GM19023 (cell line): ENCODE data around the gene TMEM135.

Experiments used
- ATAC-seq: cut with Tn5 transposase; IDR thresholded peaks from one replicate; pipeline ENCODE4 v1.9.1; 2021; ENCODE audit warnings: mild to moderate bottlenecking, moderate library complexity; ENCODE audit not compliant: unreplicated experiment

The TMEM135 gene

DNA sequence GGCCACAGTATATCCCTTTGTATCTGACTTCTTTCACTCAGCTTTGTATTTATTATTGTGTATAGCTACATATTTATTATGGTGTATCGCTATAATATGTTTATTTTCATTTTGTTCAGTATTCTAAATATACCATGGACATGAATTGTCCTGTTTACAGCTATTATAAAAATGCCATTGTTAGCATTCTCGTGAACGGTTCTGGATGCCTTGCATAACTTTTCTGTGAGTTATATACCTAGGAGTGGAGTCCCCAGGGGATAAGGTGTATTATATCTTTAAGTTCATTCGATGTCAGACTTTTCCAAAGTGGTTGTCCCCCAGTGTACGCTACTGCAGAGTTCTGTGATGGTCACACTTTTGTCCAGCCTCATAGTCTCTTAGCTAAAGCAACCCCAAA lies 301.7 kb downstream of the TMEM135 start:
- ATAC-seq: no peak

DNA sequence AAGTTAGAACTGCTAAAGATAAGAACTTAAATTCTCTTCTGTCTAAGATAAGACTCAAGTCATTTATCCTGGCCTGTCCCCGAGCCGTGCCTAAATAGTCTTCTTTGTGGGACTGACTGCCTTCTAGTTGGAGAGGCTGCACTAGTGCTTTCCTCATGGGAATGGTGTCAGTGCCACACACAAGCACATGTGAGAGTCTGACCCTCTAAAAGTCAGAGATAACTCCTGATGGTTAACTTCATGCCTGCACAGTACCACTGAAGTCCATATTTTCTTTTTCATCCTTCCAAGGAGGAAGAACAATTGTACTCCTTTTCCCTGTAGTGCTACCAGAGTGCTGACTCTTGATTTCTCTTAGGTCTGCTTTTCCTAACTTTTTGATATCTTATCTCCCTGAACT lies 309.7 kb downstream of the TMEM135 start:
- no peak for ATAC-seq

DNA sequence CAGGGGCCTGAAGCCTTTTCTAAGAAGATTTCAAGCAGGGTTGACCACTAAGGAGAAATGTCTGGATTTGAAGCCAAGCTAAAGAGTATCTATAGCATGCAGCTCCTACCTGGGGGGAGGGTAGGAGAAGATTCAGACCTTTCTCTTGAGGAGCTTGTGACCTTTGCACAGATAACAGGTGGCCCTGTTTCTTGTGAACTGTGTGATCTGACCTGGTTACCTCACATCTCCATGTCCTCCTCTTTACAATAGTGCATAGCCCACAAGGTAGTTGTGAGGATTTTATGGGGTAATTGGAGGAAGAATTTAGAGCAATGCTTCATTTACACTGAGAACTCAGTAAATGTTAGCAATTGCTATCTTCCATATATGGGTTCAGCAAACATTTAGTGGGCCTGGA lies 310.1 kb downstream of the TMEM135 start:
- no peak for ATAC-seq

DNA sequence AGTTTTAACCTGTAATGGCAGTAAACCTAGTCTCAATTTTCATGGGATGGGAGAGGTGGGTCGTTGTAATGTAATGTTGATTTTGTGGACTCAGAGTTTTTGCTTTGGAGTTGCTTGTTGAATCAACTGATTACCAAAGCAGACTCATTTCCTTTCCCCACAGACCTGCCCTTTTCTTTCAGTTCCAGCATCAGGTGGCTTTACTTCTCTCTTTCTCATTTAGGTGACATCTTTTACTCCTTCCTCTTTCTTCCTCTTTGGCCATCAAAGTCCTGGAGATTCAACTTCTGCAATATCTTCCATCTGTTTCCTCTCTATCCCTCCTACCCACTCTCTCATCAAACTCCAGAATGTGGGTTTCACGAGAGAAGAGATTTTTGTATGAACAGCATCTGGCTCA lies 313.9 kb downstream of the TMEM135 start:
- ATAC-seq: no peak

DNA sequence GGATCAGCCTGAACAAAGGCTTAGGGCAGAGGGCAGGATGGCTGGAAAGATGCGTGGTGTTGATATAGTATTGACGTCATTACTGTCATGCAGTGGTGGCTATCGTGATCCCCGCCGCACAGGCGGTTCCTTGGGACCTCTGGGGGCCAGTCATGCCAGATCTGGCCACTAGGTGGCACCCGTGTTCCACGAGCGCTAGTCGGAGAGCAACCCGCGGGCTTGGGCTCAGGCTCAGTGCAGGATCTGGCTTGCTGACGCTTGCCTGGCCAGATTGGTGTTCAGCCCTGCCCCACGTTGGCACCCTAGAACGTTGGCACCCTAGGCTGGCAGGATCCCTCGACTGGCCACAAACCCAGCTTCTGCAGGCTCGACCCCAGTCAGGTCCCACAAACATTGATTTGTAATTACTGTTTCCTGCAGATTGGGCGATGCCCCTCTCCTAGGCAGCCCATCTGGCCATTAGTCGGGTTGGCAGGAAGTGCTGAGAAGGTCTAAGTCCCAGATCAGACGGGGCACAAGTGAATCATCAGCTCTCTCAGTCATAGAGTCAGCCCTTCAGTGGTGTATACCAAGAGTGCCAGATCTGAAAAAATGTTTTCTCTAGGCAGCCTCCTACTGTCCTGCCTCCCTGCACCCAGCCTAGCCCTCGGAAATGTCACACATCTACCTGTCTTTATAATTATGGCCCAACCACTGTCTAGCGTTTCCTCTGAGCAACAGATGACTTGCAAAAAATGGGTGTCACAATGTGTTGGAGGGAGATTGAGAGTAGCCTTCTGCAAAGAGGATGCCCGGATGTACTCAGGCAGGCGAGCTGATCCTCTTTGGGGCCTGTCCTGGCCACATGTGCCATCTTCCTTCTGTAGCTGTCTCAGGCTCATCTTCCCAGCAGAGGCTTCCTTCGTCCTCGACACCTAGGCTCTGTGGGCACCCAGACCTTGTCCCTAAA lies 315.3 kb downstream of the TMEM135 start:
- ATAC-seq: peak; percentile 96

DNA sequence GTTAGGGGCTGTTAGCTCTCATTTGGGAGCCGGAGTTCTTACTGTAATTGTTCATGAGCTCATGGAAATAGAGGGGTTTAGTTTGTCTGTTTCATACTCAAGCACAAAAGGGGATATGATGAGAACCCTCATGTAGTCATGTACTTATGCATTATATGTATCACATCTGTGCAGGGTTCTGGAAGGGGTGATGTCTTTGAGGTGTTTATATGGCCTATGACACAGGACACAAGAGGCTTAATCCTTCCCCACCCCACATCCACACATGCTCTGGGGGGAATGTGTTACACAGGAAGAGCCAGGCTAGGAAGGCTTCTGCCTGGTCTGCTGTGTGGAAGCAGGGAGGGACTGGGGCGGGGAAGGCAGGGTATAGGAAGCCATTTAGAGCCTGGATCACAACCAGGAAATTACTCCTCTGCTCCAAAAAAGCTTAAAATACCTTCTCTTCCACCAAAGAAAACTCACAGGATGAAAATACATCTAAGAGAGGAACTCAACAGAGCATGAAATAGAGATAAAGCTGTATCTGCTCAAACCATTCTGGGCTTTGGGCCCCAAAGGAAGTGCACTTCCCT lies 316.1 kb downstream of the TMEM135 start:
- ATAC-seq: no peak

DNA sequence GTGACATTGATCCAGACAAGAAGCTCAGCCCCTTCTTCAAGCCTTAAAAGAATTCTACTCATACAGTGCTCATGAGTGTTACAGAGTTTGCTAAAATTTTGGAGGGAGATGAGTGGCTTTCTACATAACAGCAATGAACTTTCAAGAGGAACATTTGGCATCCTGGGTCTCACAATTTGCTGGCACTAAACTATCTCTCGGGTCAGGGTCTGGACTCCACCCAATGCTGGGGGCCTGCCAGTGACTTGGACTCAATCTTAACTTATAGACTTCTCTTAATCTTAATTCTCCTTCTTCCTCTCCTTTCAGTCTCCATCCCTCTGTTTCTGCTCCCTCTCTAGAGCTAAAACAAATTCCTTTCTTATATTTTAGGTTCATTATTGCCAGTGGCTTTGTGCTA lies 317.9 kb downstream of the TMEM135 start:
- no peak for ATAC-seq

DNA sequence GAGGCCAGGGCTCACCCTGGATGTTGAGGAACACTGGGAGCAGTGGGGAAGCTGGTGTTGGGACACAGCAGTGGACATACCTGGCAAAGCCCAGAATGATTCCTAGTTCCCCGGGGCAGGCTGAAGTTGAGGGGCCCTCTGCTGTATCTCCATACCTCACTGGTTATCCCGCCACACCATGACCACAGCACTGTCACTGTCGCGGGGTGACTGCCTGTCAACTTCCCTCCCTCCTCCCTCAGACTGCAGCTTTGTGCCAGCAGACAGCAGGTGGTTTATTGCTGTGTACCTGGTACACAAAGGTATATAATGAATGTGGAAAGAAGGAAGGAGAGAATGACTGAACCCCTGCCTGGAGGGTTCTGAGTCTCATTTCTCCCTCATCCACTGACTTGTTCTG lies 318.7 kb downstream of the TMEM135 start:
- ATAC-seq: no peak

DNA sequence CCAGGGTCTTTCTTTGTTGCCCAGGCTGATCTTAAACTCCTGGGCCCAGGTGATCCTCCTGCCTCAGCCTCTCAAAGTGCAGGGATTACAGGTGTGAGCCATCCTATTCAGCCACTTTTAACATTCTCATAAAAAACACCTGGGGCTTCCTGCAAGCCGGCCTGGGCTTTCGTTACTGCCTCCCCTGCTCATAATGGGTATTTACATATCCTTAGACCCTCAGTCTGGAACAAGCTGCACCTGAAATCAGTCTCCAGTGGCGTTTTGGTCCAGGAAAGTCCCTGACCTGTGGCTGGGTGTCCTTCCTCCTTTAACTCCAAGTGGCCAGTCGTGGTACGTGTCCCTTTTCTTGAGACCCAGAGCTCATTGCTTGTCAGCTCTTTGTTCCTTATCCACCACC lies 320.7 kb downstream of the TMEM135 start:
- no peak for ATAC-seq

DNA sequence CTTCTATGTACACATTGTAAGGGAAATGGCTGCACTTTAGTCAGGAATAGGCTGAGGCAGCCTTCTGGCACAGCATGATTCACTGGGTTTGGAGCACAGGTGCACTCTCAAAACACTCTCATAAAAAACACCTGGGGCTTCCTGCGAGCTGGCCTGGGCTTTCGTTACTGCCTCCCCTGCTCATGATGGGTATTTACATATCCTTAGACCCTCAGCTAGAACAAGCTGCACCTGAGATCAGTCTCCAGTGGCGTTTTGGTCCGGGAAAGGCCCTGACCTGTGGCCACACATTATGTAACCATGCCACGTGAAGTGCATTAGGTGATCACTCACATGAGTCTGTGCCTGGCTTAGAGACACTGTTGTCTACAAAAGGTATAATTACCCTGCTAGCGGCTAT lies 321.7 kb downstream of the TMEM135 start:
- no peak for ATAC-seq

DNA sequence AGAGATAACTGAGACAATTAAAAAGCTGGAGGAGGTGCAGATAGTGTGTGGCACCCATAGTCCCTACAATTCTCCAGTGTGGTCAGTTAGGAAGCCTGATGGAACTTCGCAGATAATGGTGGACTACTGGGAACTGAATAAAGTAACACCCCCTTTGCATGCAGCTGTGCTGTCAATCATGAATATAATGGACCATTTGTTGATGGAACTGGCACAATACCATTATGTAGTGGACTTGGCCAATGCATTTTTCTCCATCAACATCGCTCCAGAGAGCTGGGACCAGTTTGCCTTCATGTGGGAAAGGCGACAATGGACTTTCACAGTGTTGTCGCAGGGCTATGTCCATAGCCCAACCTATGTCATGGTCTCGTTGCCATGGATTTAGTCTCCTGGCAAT lies 324.2 kb downstream of the TMEM135 start:
- ATAC-seq: no peak

DNA sequence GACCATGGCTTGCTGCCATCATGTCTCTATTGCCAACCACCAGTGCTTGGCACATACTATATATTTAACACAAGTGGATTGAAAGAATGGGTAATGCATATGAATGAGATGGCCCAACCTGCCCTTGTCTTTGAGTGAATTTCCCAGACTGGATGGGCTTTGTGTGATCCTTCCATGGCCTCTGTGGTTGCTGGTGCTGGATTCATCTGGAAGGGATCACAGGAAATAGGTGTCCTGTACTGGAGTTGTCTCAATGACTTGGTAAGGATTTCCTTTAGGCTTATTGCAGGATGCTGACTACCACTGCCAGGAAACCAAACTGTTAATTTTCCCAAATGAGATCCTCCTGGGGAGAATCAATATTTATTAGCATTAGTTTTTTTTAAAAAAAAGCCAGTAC lies 328.6 kb downstream of the TMEM135 start:
- no peak for ATAC-seq

DNA sequence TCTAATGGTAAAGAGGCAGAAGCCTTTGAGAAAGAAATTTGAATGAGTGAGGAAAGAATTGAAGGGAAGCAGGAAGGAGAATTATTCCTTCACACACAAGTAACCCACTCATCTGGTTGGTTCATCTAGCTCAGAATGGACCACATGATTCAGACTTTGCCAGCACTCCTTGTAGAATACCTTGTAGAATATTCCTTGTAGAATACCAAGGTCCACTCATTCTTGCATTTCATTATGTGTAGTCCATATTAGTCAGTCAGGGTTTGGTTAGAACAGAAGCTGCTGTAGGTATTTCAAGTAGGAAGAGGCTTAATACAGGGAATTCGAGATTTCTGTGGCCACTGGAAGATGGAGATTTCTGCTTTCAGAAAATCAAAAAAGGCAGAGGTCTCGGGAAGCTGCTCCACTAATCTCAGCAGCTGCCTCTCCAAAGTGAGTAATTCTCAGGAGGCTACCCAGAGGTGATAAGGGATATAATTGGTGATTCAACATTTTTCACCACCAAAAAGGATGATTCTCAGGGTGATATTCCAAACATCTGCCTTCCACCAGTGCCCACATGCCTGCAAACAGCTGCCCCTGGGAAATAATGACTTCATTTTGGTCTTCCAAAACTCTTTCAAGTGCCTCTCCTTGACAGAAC lies 329.1 kb downstream of the TMEM135 start:
- no peak for ATAC-seq

DNA sequence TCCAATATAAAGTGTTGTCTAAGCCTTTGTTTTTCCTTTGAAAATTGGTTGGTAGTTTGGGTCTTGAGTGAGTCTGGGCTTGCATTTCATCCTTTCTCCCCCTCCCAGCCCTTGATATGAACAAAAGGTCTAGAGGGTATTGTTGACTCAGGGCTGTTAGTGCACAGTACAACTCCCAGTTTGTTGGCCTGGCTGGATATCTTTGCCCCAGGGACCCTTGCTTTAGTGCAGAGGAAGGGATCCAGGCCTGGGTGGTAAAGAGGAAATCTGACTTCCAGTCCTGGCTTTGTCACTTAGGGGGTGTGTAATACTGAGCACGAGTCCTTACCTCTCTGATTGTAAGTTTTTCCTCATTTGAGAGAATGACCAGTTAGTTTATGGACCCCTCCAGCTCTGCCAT lies 330.4 kb downstream of the TMEM135 start:
- no peak for ATAC-seq

DNA sequence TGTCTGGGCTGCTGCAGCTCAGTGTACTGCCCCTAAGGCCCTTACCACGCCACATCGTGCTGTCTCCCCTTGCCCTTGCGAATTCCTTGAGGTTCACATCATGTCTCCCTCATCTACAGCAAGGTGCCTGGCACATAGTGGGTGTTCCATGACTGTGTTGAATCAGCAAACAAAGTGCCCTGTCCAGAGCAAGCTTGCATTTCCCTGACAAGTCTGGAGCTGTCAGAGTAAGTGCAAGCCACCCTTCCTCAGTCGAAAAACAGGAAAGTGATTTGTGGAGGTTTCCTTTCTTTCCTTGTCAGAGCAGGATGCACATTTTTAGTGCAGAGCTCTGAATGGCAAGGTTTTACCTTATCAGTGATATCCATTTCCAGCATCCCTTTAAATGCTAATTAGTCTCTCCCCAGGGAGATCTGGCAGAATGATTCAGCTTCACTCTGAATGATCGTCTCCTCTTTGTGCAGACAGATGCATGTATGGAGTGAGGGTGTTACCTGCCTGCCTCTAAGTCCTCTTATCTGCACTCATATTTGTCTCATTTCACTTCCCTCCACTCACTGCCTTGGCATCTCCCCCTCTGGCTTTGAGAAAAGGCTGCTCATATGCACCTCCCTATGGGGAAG lies 331.2 kb downstream of the TMEM135 start:
- no peak for ATAC-seq

DNA sequence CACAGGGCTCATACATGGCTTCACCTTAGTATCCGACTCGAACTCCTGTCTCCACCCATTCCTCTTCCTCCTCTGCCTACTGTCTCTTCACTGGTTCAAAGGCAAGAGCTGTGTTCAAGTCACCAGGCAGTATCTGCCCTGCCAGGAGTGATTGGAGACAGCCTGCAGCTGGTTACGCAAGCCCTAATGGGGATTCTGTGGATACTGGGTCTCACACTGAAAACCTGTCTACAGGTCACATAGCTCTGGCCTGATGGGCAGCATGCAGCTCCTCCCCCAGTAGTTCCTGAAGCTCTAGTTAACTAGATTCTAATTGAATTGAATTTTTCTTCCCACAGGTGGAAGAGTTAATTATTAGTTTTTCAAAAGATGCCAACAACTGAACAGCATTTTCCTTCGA lies 332.2 kb downstream of the TMEM135 start:
- ATAC-seq: no peak

DNA sequence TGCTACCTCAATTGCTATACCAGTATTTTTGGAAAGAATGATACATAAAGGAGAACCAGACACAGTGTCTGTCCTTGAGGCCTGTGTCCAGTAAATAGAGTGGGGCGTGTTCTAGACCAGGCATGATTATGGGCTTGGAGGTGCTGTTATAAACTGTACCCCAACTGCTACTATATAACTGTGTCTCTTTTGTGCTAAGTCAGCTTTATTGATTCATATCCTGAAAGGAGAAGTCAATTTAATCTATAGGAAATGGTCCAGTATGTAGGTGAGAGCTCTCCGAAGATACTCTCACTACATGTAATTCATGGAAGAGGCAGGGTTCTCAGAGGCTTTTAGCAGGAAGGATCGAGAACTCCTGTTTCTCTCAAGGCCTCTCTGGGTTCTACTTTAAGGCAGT lies 334.3 kb downstream of the TMEM135 start:
- ATAC-seq: no peak
